NCI-H146 (cell line): Measurements from ENCODE around the gene TRIM25.

Experiments
- DNase-seq: peaks from one replicate; lab custom pipeline; 2025; lab: John Stamatoyannopoulos, UW

Gene TRIM25

DNA sequence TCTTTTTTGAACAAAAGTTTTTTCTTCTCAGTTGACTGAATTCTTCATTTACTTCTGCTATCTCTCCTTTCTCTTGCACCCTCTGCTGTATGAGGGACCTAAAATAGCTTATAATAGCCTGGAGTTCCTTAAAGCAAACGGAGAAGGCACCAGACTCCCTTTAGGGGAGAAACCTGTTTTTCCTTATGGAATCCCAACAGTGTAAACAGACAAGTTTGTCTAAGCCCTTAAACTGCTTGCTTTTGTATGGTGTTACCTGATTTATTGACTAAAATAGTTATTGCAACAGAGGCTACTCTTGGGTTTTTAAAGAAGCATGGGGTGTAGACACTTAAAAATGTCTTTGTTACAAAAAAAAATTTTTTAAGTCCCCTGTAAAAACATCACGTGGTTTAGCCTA lies 12.9 kb upstream of the TRIM25 start:
- no peak for DNase-seq

DNA sequence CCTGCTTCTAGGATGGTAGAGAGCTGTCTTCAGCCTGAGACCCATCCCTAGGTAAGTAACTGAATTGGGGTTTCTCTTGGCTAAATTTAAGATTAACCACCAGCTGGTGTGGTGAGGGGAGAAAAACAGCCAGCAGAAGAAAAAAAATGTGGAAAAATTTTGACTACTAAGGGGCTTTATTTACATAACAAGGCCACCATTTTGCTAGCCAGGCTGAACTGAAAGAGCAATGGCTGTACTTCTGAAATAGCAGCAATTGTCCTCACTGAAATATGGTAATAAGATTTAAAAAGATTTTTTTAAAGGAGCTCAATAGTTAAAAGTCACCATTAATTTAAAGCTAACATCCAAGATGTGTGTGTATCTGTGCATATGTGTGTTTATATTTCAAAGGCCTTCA lies 12.4 kb upstream of the TRIM25 start:
- DNase-seq: no peak

DNA sequence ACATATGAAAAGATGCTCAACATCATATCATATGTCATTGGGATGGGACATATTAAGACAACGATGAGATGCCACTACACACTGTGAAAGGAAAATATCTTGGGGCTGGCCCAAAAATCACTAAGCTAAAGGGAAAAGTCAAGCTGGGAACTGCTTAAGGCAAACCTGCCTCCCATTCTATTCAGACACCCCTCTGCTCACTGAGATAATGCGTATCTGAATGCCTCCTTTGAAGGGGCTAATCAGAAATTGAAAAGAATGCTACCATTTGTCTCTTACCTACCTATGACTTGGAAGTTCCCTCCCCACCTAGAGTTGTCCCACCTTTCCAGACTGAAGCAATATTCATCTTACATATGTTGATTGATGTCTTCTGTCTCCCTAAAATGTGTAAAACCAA lies 11.2 kb upstream of the TRIM25 start:
- no peak for DNase-seq

DNA sequence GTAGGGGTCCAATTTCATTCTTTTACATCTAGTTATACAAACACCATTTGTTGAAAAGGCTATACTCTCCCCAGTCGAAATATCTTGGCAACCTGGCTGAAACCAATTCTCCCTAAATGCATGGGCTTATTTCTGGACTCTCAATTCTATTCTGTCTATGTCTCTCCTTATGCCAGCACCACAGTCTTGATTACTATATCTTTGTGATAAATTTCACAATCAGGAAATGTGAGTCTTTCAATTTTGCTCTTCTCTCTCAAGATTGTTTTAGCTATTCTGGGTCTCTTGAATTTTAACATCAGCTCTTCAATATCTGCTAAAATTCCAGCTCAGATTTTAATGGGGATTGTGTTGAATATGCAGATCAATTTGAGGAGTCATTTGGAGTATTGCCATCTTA lies 5.9 kb upstream of the TRIM25 start:
- DNase-seq: no peak

DNA sequence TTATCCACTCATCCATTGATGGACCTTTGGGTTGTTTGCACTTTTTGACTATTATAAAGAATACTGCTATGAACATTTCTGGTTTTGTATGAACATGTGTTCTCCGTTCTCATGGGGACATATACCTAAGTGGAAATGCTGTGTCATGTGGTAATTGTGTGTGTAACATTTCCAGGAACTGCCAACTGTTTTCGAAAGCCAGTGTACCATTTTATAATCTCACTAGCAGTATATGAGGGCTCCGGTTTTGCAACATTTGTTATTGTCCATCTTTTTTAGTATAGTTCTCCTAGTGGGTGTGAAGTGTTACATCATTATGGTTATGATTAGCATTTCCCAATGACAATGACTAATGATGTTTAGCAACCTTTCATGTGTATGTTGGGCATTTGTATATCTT lies 5.1 kb upstream of the TRIM25 start:
- no peak for DNase-seq

GRCh38 chr17:56917559-56918296 lies 3.9 kb upstream of the TRIM25 start:
- no peak for DNase-seq

DNA sequence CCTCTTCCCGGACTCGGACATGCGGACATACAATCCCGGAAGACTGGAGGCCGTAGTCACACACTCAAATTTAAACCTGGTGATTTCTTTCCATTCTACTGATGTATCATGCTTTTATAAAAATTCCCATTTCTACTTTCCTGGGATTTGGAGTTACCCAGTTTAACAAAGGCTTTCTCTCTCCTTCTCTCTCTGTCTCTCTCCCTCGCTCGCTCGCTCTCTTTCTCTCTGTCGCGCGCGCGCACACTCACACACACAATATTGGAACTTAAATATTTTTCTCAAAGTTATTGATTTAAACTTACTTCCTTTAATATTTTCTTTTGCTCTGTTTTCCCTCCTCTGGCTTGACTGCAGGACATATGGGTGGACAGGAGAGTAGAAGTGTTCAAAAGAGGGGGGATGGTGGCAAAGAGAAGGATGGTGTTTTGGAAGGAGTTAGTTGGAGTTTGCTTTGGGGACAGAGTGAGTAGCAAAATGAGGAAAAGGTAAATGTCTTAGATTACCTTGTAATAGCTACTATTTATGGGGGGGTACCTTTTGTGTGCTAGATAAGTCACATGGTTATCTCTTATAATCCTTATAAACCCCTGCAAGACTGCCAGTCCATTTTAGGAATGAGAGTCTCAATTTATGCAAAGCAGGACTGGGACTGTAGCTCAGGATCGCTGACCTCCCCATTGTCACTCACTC lies 878 bp upstream of the TRIM25 start:
- DNase-seq: no peak

DNA sequence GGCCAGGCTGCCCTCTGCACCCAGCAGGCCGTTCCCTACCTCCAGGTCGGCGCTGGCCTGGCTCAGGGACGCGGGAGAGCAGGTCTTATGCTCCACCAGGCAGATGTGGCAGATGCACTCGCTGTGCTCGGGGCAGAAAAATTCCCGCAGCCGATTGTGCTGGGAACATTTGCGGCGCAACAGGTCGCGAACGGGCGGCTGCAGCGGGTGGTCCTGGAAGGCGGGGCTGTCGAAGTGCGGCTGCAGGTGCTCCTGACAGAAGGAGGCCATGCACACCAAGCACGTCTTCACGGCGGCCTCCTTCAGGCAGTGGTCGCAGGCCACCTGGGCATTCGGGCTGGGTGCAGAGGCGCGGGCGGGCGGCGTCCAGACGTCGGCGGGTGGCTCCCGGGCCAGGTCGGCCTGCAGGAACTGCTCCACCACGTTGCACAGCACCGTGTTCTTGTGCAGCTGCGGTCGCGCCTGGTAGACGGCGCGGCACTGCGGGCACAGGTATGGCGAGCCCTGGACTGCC lies 439 bp downstream of the TRIM25 start:
- peak; percentile 75 for DNase-seq

- DNase-seq: no peak
Measured at GRCh38 chr17:56913000-56913311, 893 bp downstream of the TRIM25 start.

GRCh38 chr17:56912105-56912999 lies 1.5 kb downstream of the TRIM25 start:
- DNase-seq: no peak

DNA sequence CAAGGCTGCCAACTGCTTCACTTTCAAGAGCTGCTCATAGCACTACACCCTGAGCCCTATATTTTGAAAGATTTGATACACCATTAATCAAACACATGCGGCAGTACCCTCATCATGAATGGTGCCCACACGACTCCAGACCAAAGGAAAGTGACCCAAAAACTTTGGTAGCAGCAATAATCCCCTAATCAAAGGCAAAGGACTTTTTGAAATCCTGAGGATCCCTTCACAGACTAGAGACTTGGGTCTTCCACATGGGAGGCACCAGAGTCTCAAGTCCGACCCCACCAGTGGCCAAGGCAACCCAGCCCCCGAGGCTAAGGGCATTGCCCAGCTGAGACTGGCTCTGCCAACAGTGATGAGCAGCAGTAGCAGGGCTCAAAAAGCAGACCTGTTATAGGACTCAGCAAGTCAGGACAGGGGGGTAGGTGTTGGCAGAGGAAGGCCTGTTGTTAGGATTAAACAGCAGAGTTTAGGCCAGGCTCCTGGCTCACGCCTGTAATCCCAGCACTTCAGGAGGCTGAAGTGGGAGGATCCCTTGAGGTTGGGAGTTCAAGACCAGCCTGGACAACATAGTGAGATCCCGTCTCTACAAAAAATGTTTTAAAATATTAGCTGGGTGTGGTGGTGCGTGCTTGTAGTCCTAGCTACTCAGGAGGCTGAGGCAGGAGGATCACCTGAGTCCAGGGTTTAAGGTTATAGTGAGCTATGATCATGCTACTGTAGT lies 3.2 kb downstream of the TRIM25 start:
- no peak for DNase-seq

- no peak for DNase-seq
Measured at GRCh38 chr17:56909742-56910508, 3.9 kb downstream of the TRIM25 start.

- no peak for DNase-seq
Measured at GRCh38 chr17:56908001-56908542, 5.8 kb downstream of the TRIM25 start.

- DNase-seq: no peak
Measured at GRCh38 chr17:56903560-56903959, 10.3 kb downstream of the TRIM25 start.

DNA sequence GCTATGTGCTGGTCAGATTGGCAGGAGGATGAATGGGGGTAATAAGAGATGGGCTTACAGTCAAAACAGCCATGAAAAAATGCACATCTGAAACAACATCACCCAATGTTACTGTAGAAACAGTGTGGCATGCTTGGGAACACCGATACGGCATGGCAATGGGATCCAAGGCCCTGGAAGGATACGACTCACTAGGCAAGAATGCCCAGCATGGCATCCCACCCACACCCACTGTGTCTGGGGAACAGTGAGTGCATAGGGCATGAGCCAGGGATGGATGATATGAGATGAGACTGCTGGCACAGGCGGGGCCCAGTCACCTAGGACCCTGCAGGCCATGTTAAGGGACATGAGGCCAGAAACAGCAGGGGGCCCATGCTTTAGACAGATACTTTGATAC lies 11.5 kb downstream of the TRIM25 start:
- no peak for DNase-seq

DNA sequence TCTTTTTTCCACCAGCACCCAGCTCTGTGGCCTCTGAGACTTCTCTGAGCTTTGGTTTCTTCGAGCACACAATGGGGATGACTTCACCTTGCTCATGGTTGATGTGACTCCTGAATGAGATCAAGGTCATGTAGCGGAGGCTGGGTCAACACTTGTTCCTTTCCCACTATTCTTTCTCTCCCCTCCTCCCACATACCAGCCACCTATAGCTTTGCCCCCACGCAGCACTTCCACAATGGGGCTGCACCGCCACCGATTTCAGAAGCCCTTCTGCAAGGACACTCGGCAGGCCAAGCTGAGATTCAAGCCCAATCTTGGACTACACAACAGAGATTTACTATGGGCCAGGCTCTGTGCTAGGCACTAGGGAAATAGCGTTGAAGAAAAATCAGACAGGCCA lies 14.4 kb downstream of the TRIM25 start:
- DNase-seq: no peak

DNA sequence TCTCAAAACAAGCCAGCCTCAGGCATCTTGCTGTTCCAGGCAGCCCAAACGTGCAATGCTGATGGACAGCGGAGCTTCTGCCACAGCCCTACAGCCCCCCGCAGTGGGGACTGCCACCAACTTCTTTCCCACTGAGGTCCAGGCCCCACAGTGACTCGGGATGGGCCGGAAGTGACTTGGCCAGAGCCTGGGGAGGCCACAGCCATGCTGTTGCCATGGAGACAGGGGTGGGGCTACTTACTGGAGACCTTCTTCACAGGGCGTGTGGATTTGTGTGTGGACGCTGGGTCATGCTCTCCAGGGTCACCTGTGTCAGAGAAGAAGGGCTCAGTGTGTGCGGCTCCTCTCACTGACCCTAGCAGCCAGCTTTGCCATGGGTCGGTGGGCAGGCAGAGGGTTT lies 15.0 kb downstream of the TRIM25 start:
- DNase-seq: no peak

DNA sequence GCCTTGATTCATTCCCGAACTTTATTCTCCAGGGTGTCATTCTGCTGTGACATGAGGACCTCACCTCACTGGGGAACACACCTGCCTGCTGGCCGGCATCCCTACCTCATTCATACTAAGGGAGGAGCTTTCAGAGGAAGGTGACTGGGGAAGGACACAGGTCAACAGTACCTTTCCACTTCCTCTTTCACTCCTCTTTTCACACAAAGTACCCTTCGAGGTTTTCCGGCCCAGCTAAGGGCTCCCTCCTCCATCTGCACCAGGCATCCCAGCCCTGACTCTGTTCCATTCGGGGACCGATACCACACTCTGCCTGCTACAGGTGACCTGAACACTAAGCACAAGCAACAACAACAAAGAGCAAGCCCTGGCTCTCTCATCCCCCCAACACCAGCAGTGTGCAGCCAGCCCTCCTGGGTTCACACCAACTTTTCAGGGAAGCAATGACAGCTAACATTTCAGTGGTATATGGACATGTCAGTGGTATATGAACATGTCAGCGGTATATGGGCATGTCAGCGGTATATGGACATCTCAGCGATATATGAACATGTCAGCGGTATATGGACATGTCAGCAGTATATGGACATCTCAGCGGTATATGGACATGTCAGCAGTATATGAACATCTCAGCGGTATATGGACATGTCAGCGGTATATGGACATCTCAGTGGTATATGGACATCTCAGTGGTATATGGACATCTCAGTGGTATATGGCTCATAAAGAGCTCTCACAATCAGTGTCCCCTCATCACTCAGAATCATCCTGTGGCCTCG lies 16.0 kb downstream of the TRIM25 start:
- no peak for DNase-seq

DNA sequence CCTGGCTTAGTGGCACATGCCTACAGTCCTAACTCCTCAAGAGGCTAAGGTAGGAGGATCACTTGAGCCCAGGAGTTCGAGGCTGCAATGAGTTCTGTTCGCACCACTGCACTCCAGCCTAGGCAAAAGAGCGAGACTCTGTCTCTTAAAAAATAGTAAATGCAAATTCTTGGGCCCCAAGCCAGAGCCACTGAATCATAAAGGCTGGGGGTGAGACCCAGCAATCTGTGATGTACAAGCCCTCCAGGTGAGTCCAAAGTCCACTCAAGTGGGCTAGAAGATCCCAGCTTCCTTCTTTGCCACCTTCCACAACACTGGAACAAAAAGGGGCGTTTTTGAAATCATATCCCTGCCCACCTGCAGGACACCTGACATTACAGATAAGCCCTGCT lies 16.9 kb downstream of the TRIM25 start:
- no peak for DNase-seq
